ENCODE measurements around the gene SHMT2. TPM values are rescaled to one million over a fixed set of nuclear protein-coding genes. Genes with fewer than 3 reads are reported as not detected.
A peak's percentile ranks its signal among the peaks of the same experiment; 100 is the strongest.

SHMT2 gene
- total RNA-seq, 1 donor from 2014 or later, result 197 TPM

DNA sequence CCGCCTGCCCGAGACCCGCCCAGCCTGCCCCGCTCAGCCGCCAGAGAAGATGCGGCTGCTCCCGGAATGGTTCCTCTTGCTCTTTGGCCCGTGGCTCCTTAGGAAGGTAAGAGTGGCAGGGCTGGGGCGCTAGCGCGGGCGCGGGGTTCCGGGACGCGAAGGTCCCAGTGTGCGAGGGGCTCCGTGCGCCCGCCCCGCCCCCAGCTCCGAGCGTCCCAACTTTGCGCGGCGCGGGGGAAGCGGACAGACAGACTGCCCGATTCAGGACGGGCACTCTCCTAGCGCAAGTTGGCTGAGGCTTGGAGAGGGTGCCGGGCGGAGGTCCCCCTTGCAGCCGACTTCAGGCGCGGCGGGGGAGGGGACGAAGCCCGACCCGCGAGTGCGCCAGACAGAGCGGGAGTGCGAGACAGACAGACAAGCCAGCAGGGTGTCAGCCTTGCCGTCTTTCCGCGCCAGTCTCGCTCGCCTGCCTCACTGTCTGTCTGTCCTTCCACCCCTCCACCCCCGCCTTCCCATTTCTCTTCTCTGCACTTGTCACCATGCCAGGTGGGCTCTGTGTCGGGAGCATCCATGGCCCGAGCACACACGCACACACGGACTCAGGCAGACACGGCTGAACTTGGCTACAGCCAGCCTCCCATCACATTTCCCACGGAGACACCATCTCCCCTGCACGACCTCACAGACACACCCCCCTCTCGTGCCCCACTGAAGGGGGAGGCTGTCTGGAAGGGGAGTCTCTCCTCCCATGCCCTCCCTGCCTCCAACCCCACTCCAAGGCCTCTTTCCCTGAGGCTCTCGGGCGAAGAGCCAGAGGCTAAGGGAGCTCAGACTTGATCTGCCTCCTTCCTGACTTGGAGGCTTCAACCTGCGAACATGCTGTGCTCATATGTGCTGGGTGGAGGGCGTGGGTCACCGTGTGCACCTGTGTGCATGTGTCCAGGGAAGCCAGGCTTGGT, 12.3 kb upstream of the SHMT2 start:
- Histone ChIP-seq H3K27me3 (ENCODE audit: insufficient read depth, low read length) (peaks cover 64% of the 10 kb centered on the region), H4K20me1 (ENCODE audit: insufficient read depth, low read length) (peaks cover 67% of the 10 kb centered on the region), H3K4me1 (ENCODE audit: insufficient read depth, low read length) (peaks cover 11% of the 10 kb centered on the region), H3K36me3 (ENCODE audit: insufficient read depth, low read length) (no peaks in the 10 kb centered on the region), H3K79me2 (ENCODE audit: insufficient read depth, low read length) (no peaks in the 10 kb centered on the region), H3K27ac (ENCODE audit: low read depth, low read length) (no peak overlapping the region), H3K4me2 (ENCODE audit: low read length) (peak overlapping the region; percentile 84), H3K4me3 (ENCODE audit: insufficient read depth, low read depth, low read length) (peak overlapping the region; percentile 54), H3K9me3 (ENCODE audit: insufficient read depth, low read depth, low read length) (peaks cover 3% of the 10 kb centered on the region), H3K9ac (ENCODE audit: low read length) (peak overlapping the region; percentile 31), H2AFZ (ENCODE audit: low read depth, low read length) (no peak overlapping the region)
- TF ChIP-seq EZH2 (IDR thresholded peaks at IDR 0.05; ENCODE audit: insufficient read depth, low read length), result peak; percentile 67
- TF ChIP-seq, protein P1, sequence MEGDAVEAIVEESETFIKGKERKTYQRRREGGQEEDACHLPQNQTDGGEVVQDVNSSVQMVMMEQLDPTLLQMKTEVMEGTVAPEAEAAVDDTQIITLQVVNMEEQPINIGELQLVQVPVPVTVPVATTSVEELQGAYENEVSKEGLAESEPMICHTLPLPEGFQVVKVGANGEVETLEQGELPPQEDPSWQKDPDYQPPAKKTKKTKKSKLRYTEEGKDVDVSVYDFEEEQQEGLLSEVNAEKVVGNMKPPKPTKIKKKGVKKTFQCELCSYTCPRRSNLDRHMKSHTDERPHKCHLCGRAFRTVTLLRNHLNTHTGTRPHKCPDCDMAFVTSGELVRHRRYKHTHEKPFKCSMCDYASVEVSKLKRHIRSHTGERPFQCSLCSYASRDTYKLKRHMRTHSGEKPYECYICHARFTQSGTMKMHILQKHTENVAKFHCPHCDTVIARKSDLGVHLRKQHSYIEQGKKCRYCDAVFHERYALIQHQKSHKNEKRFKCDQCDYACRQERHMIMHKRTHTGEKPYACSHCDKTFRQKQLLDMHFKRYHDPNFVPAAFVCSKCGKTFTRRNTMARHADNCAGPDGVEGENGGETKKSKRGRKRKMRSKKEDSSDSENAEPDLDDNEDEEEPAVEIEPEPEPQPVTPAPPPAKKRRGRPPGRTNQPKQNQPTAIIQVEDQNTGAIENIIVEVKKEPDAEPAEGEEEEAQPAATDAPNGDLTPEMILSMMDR (IDR thresholded peaks at IDR 0.05; ENCODE audit: insufficient read depth, low read depth, low read length), result no peak
- peaks cover 6% of the 10 kb centered on the region for H3K36me3 Mint-ChIP-seq (ENCODE audit: low read depth, unreplicated experiment)
- peak overlapping the region; percentile 90 for H3K4me3 Mint-ChIP-seq (ENCODE audit: unreplicated experiment)
- peaks cover 41% of the 10 kb centered on the region for H3K4me1 Mint-ChIP-seq (ENCODE audit: low read depth, unreplicated experiment)
- peak overlapping the region; percentile 96 for H3K27ac Mint-ChIP-seq (ENCODE audit: unreplicated experiment)
- peaks cover 50% of the 10 kb centered on the region for H3K27me3 Mint-ChIP-seq (ENCODE audit: low read depth, unreplicated experiment)
- DNase-seq (ENCODE audit: low read depth) (no peak), FAIRE-seq (no peak)
- no peaks in the 10 kb centered on the region for H3K9me3 Mint-ChIP-seq (ENCODE audit: unreplicated experiment)

DNA sequence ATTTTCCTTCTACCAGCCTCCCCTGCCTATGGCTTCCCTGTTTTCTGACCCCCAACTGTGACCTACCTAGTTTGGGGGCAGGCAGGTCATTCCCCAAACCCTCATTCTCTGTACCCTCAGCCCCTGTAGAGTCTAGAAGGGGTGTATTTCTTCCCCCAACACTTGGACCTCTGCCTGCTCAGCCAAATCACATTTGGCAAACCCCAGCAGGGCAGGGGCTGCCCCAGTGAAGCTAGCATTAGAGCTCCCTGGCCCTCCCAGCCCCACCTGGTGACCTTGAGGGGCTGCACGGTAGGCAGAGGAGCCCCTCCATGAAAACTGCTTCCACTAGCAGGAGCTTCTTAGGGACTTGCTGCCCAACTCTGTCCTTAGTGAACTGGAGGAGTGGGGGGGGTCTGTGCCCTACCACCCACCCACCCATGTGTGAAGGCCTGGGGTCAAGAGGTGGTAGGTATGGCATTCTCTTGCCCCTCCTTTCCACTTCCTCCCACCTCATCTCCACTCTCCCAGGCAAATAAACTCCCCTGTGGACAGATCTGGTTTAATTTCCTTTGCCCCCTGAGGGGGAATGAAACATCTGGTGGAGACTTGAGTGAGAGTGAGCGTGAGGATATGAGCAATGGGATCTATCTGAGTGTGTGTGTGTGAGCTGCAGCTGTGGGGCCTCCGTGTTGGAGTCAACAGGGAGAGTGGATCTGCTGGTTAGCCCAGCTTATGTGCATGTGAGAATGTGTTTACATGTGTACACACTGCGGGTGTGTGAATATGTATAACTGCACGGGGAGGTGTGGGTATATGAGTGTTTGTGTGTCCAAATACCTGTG, 11.3 kb upstream of the SHMT2 start:
- Histone ChIP-seq H3K9me3 (ENCODE audit: insufficient read depth, low read depth, low read length) (peaks cover 3% of the 10 kb centered on the region), H4K20me1 (ENCODE audit: insufficient read depth, low read length) (peaks cover 59% of the 10 kb centered on the region), H2AFZ (ENCODE audit: low read depth, low read length) (no peak overlapping the region), H3K36me3 (ENCODE audit: insufficient read depth, low read length) (no peaks in the 10 kb centered on the region), H3K27ac (ENCODE audit: low read depth, low read length) (no peak overlapping the region), H3K27me3 (ENCODE audit: insufficient read depth, low read length) (peaks cover 69% of the 10 kb centered on the region), H3K79me2 (ENCODE audit: insufficient read depth, low read length) (no peaks in the 10 kb centered on the region), H3K4me1 (ENCODE audit: insufficient read depth, low read length) (peaks cover 11% of the 10 kb centered on the region), H3K4me3 (ENCODE audit: insufficient read depth, low read depth, low read length) (no peak overlapping the region), H3K4me2 (ENCODE audit: low read length) (no peak overlapping the region), H3K9ac (ENCODE audit: low read length) (no peak overlapping the region)
- peaks cover 9% of the 10 kb centered on the region for H3K36me3 Mint-ChIP-seq (ENCODE audit: low read depth, unreplicated experiment)
- H3K9me3 Mint-ChIP-seq (ENCODE audit: unreplicated experiment), result peaks cover 3% of the 10 kb centered on the region
- DNase-seq (ENCODE audit: low read depth) (no peak), FAIRE-seq (no peak)
- H3K27me3 Mint-ChIP-seq (ENCODE audit: low read depth, unreplicated experiment), result peaks cover 60% of the 10 kb centered on the region
- TF ChIP-seq, protein P1 (IDR thresholded peaks at IDR 0.05; ENCODE audit: insufficient read depth, low read depth, low read length), result no peak
- TF ChIP-seq EZH2 (IDR thresholded peaks at IDR 0.05; ENCODE audit: insufficient read depth, low read length), result no peak
- peak overlapping the region; percentile 90 for H3K4me3 Mint-ChIP-seq (ENCODE audit: unreplicated experiment)
- no peak overlapping the region for H3K27ac Mint-ChIP-seq (ENCODE audit: unreplicated experiment)
- peaks cover 41% of the 10 kb centered on the region for H3K4me1 Mint-ChIP-seq (ENCODE audit: low read depth, unreplicated experiment)
